Astrocyte of the spinal cord (primary cell): Measurements from ENCODE around the gene EXTL1.

ENCODE experiments used
- DNase-seq: peaks from one replicate; pipeline ENCODE4 v3.0.0; 2011; ENCODE audit warnings: low read depth, low spot score
- H3K4me3 ChIP-seq: 2 replicates; pipeline ENCODE4 v1.5.1; 2011; ENCODE audit warnings: low read depth, mild to moderate bottlenecking, low read length, moderate library complexity
- in situ Hi-C: cut with HindIII; loops from 2 replicates; pipeline ENCODE4 v1.10.0; 2017; ENCODE audit warnings: low sequenced_read_pairs
- TF ChIP-seq, protein P1 (sequence below): IDR thresholded peaks from 2 replicates; pipeline ENCODE4 v1.5.1; 2012; ENCODE audit warnings: low read depth, mild to moderate bottlenecking, low read length, inconsistent platforms

Gene EXTL1

DNA sequence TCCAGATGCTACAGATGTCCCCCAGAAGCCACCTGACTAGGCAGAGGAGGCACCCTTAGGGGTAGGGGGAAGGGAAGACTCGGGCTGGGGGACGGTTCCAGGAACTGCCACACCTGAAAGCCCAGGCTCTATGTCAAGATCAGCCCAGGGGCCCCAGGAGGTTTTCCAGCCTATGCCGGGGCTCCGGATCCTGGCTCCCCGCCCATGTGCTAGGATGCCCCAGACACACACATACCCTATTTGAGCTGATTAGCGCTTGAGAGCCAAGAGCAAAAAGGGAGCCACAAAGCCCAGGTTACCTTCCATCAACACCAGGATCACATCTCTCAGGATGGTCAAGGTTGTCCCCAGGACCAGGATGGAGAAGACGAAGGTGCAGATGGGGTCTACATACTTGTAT lies 19.8 kb downstream of the EXTL1 start:
- in situ Hi-C loops = no loop called here
- H3K4me3 ChIP-seq = no peak overlapping the region
- TF ChIP-seq, protein P1, sequence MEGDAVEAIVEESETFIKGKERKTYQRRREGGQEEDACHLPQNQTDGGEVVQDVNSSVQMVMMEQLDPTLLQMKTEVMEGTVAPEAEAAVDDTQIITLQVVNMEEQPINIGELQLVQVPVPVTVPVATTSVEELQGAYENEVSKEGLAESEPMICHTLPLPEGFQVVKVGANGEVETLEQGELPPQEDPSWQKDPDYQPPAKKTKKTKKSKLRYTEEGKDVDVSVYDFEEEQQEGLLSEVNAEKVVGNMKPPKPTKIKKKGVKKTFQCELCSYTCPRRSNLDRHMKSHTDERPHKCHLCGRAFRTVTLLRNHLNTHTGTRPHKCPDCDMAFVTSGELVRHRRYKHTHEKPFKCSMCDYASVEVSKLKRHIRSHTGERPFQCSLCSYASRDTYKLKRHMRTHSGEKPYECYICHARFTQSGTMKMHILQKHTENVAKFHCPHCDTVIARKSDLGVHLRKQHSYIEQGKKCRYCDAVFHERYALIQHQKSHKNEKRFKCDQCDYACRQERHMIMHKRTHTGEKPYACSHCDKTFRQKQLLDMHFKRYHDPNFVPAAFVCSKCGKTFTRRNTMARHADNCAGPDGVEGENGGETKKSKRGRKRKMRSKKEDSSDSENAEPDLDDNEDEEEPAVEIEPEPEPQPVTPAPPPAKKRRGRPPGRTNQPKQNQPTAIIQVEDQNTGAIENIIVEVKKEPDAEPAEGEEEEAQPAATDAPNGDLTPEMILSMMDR = no peak
- no peak for DNase-seq

DNA sequence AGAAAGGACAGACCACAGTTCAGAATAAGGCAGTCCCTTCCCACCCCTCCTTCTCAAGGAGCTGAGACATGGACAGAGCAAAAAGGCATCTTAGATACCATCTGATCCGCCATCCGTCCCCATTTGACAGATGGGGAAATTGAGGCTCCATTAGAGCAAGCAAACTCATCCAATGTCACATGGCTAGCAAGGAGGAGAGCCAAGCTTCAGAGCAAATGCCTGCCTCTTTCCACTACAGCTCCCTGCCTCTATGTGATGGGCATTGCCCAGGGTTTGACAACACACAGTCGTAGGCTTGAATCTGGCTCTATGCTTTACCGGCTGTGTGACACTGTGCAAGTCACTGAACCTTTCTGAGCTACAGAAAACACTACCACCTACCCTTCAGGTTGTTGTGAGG lies 20.4 kb downstream of the EXTL1 start:
- TF ChIP-seq, protein P1 = no peak
- in situ Hi-C loops = no loop called here
- no peak for DNase-seq
- no peak overlapping the region for H3K4me3 ChIP-seq

DNA sequence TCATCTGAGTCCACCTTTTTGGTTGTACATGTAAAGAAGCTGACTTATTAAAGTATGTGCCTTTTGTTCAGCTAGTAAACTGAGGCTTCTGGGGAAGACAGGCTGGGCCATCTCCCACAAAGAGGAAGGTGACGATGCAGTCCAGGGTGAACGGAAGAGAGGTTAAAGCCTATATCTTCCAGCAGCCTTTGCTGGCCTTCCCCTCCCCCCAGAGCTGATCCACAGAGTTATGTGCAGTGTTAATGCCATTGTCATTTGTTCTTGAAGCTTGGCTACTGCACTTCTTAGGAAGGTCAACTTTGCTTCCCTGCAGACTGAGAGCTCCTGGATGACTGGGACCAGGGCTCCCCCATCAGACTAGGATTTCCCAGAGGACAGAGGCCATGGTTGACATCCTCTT lies 22.2 kb downstream of the EXTL1 start:
- no peak for DNase-seq
- H3K4me3 ChIP-seq = no peak overlapping the region
- TF ChIP-seq, protein P1 = no peak
- in situ Hi-C loops = no loop called here

DNA sequence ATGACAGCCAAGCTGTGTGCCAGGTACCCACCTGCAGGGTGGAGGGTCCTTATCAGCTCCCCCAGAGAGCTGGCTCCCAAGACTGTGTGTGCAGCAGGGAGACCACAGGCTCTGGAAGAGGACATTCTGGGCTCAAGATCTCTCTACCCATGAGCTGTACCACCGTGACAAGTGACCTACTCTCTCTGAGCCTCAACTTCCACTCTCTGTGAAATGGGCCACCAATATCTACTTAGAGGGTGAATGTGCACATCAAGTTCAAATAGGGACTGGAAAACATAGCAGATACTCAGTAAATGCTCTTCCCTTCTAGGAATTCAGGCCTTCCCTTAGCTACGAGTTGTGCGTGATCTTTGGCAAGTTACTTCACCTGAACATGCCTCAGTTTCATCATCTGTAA lies 22.8 kb downstream of the EXTL1 start:
- no peak overlapping the region for H3K4me3 ChIP-seq
- in situ Hi-C loops = no loop called here
- TF ChIP-seq, protein P1 = no peak
- no peak for DNase-seq

DNA sequence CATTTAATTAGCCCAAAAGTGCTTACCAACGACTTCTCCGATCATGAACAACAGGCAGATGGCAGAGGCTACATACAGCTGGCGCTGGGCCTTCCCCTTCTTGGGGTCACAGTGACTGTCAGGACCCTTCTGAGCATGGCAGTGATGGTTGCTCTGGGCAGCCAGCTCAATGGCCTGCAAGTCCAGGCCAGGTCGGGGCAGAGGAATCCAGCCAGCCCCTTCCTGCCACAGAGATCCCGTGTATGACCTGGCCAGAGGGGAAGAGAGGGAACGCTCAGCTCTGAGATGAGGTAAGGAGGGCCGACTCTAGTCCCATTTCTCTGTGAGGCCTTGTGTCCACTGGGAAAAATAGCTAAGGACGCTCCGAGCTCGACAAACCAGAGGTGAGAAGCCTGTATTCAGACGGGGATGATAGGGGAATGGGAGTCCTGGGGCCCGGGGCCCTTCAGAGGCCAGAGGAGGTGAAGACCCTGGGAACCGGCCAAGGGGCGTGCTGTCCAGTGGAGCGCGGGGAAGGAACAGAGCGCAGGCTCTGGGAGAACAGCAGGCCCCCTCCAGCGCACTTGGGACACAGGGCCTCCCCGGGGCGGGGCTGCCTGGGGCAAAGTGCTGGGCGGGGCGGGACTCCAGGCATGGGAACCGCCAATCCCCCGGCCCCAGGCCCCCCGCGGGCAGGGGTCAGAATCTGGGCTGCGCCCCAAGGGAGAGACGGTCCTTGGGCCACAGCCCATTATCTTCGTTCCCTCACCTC lies 23.6 kb downstream of the EXTL1 start:
- TF ChIP-seq, protein P1 = no peak
- no peak overlapping the region for H3K4me3 ChIP-seq
- in situ Hi-C loops = no loop called here
- DNase-seq = no peak

DNA sequence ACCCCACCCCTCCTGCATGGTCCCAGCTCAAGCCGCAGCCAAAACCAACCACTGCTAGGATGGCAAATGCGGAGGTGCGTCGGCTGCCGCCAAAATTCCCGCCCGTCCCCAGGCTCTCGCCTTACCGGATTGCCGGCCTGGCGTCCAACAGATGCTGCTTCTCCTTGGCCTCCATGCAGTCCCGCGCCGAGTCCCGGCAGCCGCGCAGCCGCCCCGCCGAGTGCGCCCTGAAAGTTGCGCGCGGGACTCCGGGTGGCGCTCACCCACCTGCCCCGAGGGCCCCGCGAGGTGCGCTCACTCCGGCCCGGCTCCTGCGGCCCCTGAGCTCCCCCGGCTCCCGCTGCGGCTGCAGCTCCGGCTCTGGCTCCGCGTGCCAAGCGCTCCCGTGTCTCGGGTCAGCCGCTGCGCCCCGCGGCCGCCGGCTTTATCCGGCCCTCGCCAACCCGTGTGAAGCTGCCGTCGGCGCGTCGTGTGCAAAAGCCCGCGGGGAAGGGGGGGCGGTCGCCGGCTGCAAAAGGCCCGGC lies 24.2 kb downstream of the EXTL1 start, which contains the start of gene SLC30A2:
SLC30A2 (minus strand) TSS at position 397 of the 524 bp plus-strand sequence; CDS start at position 175, 222 bp downstream.
- H3K4me3 ChIP-seq = no peak within 1 kb of the TSS
- in situ Hi-C loops = no loop called here
- TF ChIP-seq, protein P1 = no peak
- no peak for DNase-seq
